Gastroesophageal sphincter (tissue), 4 donors: ENCODE data around the gene ARHGAP8. TPM values are rescaled to one million over a fixed set of nuclear protein-coding genes. Genes with fewer than 3 reads are reported as not detected.

Experiments
- ATAC-seq: fragments of 150-250 bp; one replicate; pipeline ENCODE4 v1.9.1; 2016; ENCODE audit warnings: mild to moderate bottlenecking, moderate library complexity
- H3K27ac ChIP-seq, 4 donors: fragments of 200-600 bp; sonication (generic) in 3 of 4; 1 replicate in 3 of 4; 2 replicates in 1 of 4; pipeline ENCODE4 v1.5.1; 2016 to 2019
- H3K27me3 ChIP-seq: fragments of 200-600 bp; sonication (generic); one replicate; pipeline ENCODE4 v1.5.1; 2019
- H3K36me3 ChIP-seq, 2 donors: fragments of 200-600 bp; sonication (generic); one replicate each; pipeline ENCODE4 v1.5.1; 2019; ENCODE audit warnings: control low read depth in 1 of 2
- H3K4me1 ChIP-seq, 3 donors: fragments of 200-600 bp; sonication (generic); 1 replicate in 2 of 3; 2 replicates in 1 of 3; pipeline ENCODE4 v1.5.1; 2016 to 2019; ENCODE audit warnings: control low read depth in 2 of 3
- H3K4me3 ChIP-seq, 2 donors: fragments of 200-600 bp; sonication (generic); one replicate each; pipeline ENCODE4 v1.5.1; 2019; ENCODE audit warnings: mild to moderate bottlenecking in 1 of 2, moderate library complexity in 1 of 2
- H3K9me3 ChIP-seq, 3 donors: fragments of 200-600 bp; sonication (generic); one replicate each; pipeline ENCODE4 v1.5.1; 2017 to 2019; ENCODE audit warnings: control low read depth in 2 of 3
- CTCF ChIP-seq, 4 experiments: fragments of 200-600 bp in 2 of 4; fragments of 450-650 bp in 2 of 4; sonication (generic) in 1 of 4; IDR thresholded peaks; one replicate each; pipeline ENCODE4 v1.5.1; 2017 to 2019; ENCODE audit warnings: antibody characterized with exemption in 4 of 4, mild to moderate bottlenecking in 2 of 4, moderate library complexity in 2 of 4
- EP300 ChIP-seq: sonication (generic); formaldehyde crosslinking; IDR thresholded peaks from one replicate; pipeline ENCODE4 v1.6.1; 2017; ENCODE audit warnings: antibody characterized with exemption, mild to moderate bottlenecking
- POLR2A ChIP-seq, 2 donors: fragments of 450-650 bp; IDR thresholded peaks; one replicate each; pipeline ENCODE4 v1.6.1; 2017; ENCODE audit warnings: antibody characterized with exemption in 2 of 2, mild to moderate bottlenecking in 2 of 2, moderate library complexity in 1 of 2
- POLR2AphosphoS5 ChIP-seq: sonication (generic); formaldehyde crosslinking; IDR thresholded peaks from one replicate; pipeline ENCODE4 v1.6.1; 2017; ENCODE audit warnings: antibody characterized with exemption
- WGBS, 2 donors: methylation state at CpG; one replicate each; pipeline ENCODE4 v1.1.5; 2018; ENCODE audit warnings: low coverage in 1 of 2; 5-methylcytosine and 5-hydroxymethylcytosine counted together
- total RNA-seq, 4 donors: library from RNA; depleted of rRNA; stranded (reverse); fragments of >200 nt; gene quantifications; one replicate each; pipeline ENCODE4 v1.1.0, GENCODE V29; 2016

Gene ARHGAP8
- total RNA-seq, 4 donors from 2014 or later, result 0.31 to 1.6 TPM; not detected in 2

- peaks cover 0 to 11% (median 0%) of the 10 kb centered on the region in 3 donors for H3K9me3 ChIP-seq
- no peak for ATAC-seq
- no peak overlapping the region for H3K4me3 ChIP-seq
- H3K27ac ChIP-seq, result no peak overlapping the region
- WGBS, 2 donors, result 60 to 67% methylated on average over 1 to 2 of the region's 7 CpGs
- H3K27me3 ChIP-seq, result peaks cover 51% of the 10 kb centered on the region
- no peaks in the 10 kb centered on the region for H3K36me3 ChIP-seq
- TF ChIP-seq EP300 (no peak), POLR2A (IDR thresholded peaks at IDR 0.05) (no peak), CTCF (IDR thresholded peaks at IDR 0.05) (no peak), POLR2AphosphoS5 (no peak)
- no peaks in the 10 kb centered on the region for H3K4me1 ChIP-seq
These were observed 34.2 kb downstream of the ARHGAP8 start for GRCh38 chr22:44786610-44787009.

GRCh38 chr22:44787832-44788231 is 35.5 kb downstream of the ARHGAP8 start:
- TF ChIP-seq EP300 (no peak), POLR2A (IDR thresholded peaks at IDR 0.05) (no peak), POLR2AphosphoS5 (no peak), CTCF (IDR thresholded peaks at IDR 0.05) (no peak)
- 64 to 69% methylated on average over 3 of the region's 3 CpGs for WGBS, 2 donors
- H3K27me3 ChIP-seq, result peaks cover 42% of the 10 kb centered on the region
- H3K36me3 ChIP-seq, result no peaks in the 10 kb centered on the region
- H3K27ac ChIP-seq, result no peak overlapping the region
- no peak overlapping the region for H3K4me3 ChIP-seq
- no peak for ATAC-seq
- peaks cover 0 to 11% (median 0%) of the 10 kb centered on the region in 3 donors for H3K9me3 ChIP-seq
- H3K4me1 ChIP-seq, result no peaks in the 10 kb centered on the region

GRCh38 chr22:44793106-44793505 is 40.7 kb downstream of the ARHGAP8 start:
- Histone ChIP-seq H3K36me3 (no peaks in the 10 kb centered on the region), H3K4me1 (no peaks in the 10 kb centered on the region), H3K4me3 (no peak overlapping the region), H3K27me3 (peaks cover 57% of the 10 kb centered on the region), H3K9me3 (peaks cover 0 to 11% (median 0%) of the 10 kb centered on the region in 3 donors), H3K27ac (no peak overlapping the region)
- no peak for ATAC-seq
- TF ChIP-seq CTCF (IDR thresholded peaks at IDR 0.05) (no peak), EP300 (no peak), POLR2A (IDR thresholded peaks at IDR 0.05) (no peak), POLR2AphosphoS5 (no peak)
- 20 to 86% methylated on average over 1 to 8 of the region's 10 CpGs for WGBS, 2 donors

- H3K36me3 ChIP-seq, result no peaks in the 10 kb centered on the region
- H3K4me1 ChIP-seq, result no peaks in the 10 kb centered on the region
- ATAC-seq, result no peak
- 43 to 74% methylated on average over 9 to 20 of the region's 24 CpGs for WGBS, 2 donors
- H3K4me3 ChIP-seq, result no peak overlapping the region
- H3K27ac ChIP-seq, result no peak overlapping the region
- TF ChIP-seq EP300 (no peak), CTCF (IDR thresholded peaks at IDR 0.05) (no peak), POLR2A (IDR thresholded peaks at IDR 0.05) (no peak), POLR2AphosphoS5 (no peak)
- H3K27me3 ChIP-seq, result peaks cover 62% of the 10 kb centered on the region
- peaks cover 0 to 11% (median 0%) of the 10 kb centered on the region in 3 donors for H3K9me3 ChIP-seq
These were observed 41.3 kb downstream of the ARHGAP8 start for GRCh38 chr22:44793506-44794172.
